GM18868 (cell line): ENCODE results near the gene BEND7.
"Not testable (repeated sequence)": the region's sequence is repeated elsewhere in the genome, so short reads cannot be mapped to it uniquely, and the experiment has no call there.

Source experiments
- ATAC-seq: cut with Tn5 transposase; IDR thresholded peaks from one replicate; pipeline ENCODE4 v1.9.1; 2021; ENCODE audit warnings: mild to moderate bottlenecking, moderate library complexity; ENCODE audit not compliant: unreplicated experiment

The BEND7 gene

DNA sequence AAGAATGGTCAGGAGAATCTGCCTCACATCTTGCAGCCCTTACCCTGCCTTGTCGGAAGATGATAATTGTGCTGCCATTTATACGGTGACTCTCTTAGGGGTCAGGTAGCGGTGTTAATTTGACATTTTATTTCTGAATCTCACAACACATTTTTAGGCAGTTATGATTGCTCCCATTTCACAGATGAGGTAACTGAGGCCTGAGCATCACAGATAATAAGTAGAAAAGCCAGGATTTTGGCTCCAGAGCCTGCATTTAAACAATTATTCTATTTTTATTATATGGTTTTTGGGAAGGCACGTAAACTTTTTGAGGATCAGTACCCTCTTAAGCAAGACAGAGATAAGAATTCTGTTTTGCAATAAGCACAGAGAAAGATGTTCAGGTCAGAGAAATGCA is 103.4 kb downstream of the BEND7 start:
- ATAC-seq: no peak

DNA sequence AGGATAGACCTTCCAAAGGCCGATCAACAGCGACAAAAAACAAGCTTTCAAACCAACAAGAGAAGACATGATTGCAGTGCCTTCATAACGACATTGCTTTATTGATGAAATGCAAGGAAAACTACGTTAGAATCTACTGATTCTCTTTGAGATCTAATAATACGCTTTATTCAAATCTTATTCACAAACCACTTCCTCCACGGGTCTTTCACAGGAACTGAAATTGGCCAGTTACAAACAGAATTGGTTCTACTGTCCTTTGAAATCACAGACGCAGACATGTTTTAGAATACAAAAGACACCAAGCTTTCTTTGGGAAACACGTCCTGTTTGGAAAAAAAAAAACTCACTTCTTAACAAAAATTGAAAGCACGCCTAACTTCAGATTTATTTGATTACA is 106.0 kb downstream of the BEND7 start:
- ATAC-seq: no peak

DNA sequence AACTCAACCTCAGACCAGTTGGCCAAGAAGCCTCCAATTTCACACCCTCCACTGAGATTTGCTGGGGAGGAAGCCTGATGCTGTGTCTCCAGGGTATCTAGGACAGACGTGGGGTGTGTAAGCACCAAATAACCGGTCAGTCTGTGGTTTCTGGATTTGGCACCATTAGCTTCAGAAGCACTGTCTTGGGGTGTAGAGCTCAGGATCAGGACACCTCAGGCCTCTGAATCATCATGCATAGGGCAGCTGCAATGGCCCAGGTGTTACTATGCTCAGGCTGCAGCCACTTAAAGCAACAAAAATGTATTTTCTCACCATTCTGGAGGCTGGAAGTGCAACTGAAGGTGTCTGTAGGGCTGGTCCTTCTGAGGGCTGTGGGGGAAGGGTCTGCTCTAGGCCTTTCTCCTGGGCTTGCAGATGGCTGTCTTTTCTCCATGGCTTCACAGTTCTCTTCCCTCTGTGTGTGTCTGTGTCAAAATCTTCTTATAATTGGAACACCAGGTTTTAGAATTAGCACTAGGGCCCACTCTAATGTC is 107.4 kb downstream of the BEND7 start:
- ATAC-seq: no peak

DNA sequence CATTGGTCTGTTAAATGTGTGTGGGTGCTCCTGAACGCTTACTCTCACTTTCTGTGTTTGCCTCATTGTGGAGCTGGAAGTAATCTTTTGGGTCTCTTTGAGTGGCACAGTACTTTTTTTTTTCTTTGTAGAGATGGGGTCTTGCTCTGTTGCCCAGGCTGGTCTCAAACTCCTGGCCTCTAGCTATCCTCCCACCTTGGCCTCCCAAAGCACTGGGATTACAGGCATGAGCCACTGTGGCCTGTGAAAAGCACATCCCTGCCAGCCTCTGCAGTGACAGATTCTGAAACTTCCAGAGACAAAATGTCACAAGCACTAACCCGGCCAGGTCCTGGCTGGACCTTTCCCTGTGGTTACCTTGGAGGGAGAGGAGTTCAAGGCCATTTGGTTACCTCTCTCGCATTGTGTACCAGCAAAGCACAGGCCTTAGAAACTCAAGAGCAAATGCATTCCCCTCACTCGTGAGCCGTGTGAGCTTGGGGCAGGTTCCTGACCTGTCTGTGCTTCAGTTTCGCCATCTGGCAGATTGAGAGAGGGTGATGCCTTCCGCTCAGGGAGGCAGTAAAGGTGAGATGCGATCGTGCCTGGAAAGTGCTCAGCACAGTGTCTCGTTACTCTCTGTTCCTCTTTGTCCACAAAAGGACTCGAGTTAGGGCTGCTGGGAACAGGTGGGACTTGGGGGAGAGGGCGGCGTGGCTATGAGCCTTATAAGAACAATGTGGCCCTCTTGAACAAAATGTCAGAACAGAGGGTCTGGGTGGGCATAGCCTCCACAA is 108.1 kb downstream of the BEND7 start:
- no peak for ATAC-seq

- ATAC-seq: no peak
These were observed 111.2 kb downstream of the BEND7 start for GRCh38 chr10:13417459-13418126.

DNA sequence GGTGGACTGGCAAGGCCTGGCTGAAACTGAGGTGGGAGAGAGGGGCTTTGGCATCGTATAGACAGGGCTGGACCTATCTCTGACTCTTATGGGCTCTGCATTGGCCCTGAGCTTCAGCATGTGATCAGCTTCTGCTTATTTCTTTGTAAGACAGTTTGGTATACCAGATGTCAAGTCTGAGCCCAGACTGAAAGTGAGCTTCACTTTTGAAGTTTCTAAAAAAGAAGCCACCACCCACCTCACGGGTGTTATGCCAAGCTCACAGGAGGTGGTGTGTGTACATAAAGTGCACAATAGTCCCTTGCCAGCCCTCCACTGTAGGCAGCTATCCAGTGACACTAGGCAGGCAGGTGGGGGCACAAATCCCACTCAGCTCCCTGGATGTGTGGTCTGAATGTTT is 112.1 kb downstream of the BEND7 start:
- no peak for ATAC-seq

DNA sequence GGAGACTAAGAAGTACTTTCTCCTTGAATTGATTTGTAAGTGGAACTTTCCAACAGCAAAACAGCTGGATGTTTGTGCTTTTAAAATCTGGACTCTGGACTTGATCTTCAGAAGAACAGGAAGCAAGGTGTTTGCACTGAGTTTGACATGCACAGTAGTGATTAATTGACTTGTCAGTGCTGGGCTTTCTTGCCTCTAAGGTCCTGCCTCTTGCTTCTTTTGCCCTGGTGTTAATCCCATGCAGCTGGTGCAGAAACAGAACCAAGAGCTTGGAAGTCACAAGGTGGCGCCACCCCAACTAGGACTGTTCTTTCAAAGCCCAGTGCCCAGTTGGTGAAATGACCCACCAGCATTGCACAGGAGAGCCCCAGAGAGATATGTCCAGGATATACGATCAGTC is 114.0 kb downstream of the BEND7 start:
- ATAC-seq: no peak

GRCh38 chr10:13414137-13414536 is 114.7 kb downstream of the BEND7 start:
- no peak for ATAC-seq

DNA sequence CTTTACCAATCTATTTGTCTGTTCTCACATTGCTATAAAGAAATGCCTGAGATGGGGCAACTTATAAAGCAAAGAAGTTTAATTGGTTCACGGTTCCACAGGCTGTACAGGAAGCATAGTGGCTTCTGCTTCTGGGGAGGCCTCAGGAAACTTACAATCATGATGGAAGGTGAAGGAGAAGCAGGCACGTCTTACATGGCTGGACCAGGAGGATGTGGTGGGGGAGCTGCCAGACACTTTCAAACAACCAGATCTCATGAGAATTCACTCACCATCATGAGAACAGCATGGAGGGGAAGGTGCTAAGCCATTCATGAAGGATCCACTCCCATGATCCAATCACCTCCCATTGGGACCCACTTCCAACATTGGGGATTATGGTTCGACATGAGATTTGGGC is 115.9 kb downstream of the BEND7 start:
- ATAC-seq: no peak

- no peak for ATAC-seq
These were observed 124.0 kb downstream of the BEND7 start for GRCh38 chr10:13404791-13405190.

- ATAC-seq: no peak
These were observed 124.5 kb downstream of the BEND7 start for GRCh38 chr10:13404305-13404759.

- not testable (repeated sequence) for ATAC-seq
These were observed 125.4 kb downstream of the BEND7 start for GRCh38 chr10:13403426-13403825.

DNA sequence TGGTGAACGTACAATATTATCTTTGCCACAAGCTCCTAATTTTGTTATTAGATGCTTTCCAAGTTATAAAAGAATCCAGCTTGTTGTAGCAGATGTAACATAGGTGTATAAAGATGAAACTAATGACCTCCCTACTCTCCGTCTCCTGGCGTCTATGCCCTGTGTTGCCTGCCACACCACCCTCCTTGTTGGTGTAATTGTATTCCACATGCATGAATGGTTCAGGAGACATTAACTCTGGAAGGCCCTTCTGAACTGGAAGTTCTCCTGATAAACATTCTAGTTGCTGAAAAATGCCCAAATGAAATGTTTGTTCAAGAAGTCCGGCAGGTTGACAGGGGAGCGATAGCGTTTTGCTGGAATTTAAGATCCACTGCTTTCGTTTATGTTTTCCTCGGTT is 126.8 kb downstream of the BEND7 start:
- ATAC-seq: no peak

- ATAC-seq: no peak
These were observed 127.7 kb downstream of the BEND7 start for GRCh38 chr10:13401142-13401541.

GRCh38 chr10:13400196-13400965 is 128.4 kb downstream of the BEND7 start:
- no peak for ATAC-seq

GRCh38 chr10:13399752-13400151 is 129.1 kb downstream of the BEND7 start:
- no peak for ATAC-seq

- ATAC-seq: no peak
These were observed 129.6 kb downstream of the BEND7 start for GRCh38 chr10:13399236-13399635.

GRCh38 chr10:13397052-13397451 is 131.8 kb downstream of the BEND7 start:
- no peak for ATAC-seq

DNA sequence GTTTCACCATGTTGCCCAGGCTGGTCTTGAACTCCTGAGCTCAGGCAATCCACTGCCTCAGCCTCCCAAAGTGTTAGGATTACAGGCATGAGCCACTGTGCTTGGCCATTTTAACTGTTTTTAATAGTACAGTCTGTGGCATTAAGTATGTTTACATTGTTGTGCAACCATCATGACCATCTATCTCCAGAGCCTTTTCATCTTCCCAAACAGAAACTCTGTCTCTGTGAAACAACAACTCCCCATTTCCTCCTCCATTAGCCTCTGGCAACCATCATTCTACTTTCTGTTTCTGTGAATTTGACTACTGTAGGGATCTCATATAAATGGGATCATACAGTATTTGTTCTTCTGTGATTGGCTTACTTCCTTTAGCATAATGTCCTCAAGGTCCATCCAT is 132.4 kb downstream of the BEND7 start:
- ATAC-seq: no peak

DNA sequence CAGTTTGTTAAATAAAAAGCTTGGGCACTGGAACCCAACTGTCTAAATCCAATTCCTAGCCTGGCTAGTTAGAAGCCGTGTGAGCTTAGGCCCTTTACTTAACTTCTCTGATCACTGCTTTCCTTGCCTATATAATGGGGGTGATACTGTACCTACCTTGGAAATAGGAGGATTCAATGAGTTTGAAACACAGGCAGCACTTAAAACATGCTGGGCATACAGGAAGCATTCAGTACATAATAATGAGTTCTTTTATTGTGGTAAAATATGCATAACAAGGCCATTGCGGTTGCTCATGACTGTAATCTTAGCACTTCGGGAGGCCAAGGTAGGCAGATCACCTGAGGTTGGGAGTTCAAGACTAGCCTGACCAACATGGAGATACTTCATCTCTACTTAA is 133.3 kb downstream of the BEND7 start:
- no peak for ATAC-seq

- ATAC-seq: no peak
These were observed 135.2 kb downstream of the BEND7 start for GRCh38 chr10:13393640-13394039.
